GM12878 (cell line): ENCODE data around the gene CTDP1. TPM values are rescaled to one million over a fixed set of nuclear protein-coding genes. Genes with fewer than 3 reads are reported as not detected.

Experiments used
- ATAC-seq: fragments of 200-7000 bp; cut with Tn5 transposase; 3 replicates; pipeline ENCODE4 v1.9.1; 2020; ENCODE audit warnings: mild to moderate bottlenecking, moderate library complexity
- BruUV-seq: library from RNA; stranded (reverse); fragments of 400-500 nt; replicated peaks from 2 replicates; lab custom pipeline; 2021; lab: Mats Ljungman, UMichigan
- CTCF ChIA-PET: fragments of 300-600 bp; sonication (Branson Sonifier 250); formaldehyde crosslinking; extraction: SDS; loops from one replicate; lab custom pipeline; 2021; ENCODE audit warnings: inconsistent platforms; lab: Yijun Ruan, JAX
- POLR2A ChIA-PET: fragments of 350-600 bp; formaldehyde crosslinking; extraction: SDS; loops from one replicate; lab custom pipeline; 2021; ENCODE audit warnings: inconsistent platforms; lab: Charles Lee
- RAD21 ChIA-PET: fragments of 300-600 bp; sonication (Branson Sonifier 250); formaldehyde crosslinking; loops from one replicate; lab custom pipeline; 2023; ENCODE audit warnings: antibody characterized with exemption; ENCODE audit not compliant: unreplicated experiment; lab: Charles Lee
- SMC1A ChIA-PET: fragments of 300-600 bp; sonication (Branson Sonifier 250); formaldehyde crosslinking; loops from one replicate; lab custom pipeline; 2023; ENCODE audit not compliant: unreplicated experiment, uncharacterized antibody; lab: Charles Lee
- DNase-seq: peaks from one replicate; pipeline ENCODE4 v3.0.0-alpha.2; 2011; ENCODE audit warnings: low read depth, low spot score
- FAIRE-seq: peaks from 3 replicates; lab custom pipeline; 2011; peaks lifted over from hg19 to GRCh38; lab: Jason Lieb, UNC
- H2AFZ ChIP-seq: 2 replicates; pipeline ENCODE4 v1.6.0; 2011; ENCODE audit warnings: low read depth, low read length, control low read depth; ENCODE audit not compliant: control insufficient read depth
- H3K27ac ChIP-seq: 2 replicates; pipeline ENCODE4 v1.5.1; 2011; ENCODE audit warnings: control low read depth; ENCODE audit not compliant: control insufficient read depth, insufficient read depth
- H3K27me3 ChIP-seq, 2 experiments: replicated peaks in 1 of 2; 2 replicates each; pipeline versions ENCODE4 v1.6.0 to v1.6.1; 2011; ENCODE audit warnings: low read length in 1 of 2; ENCODE audit not compliant: control insufficient read depth in 2 of 2, insufficient read depth in 2 of 2
- H3K36me3 ChIP-seq, 2 experiments: 2 replicates each; pipeline ENCODE4 v1.5.1; 2011; ENCODE audit warnings: low read length in 1 of 2; ENCODE audit not compliant: control insufficient read depth in 2 of 2, insufficient read depth in 2 of 2
- H3K4me1 ChIP-seq: 2 replicates; pipeline ENCODE4 v1.6.1; 2011; ENCODE audit warnings: mild to moderate bottlenecking, low read length, moderate library complexity, mixed read lengths; ENCODE audit not compliant: control insufficient read depth, insufficient read depth
- H3K4me2 ChIP-seq: 2 replicates; pipeline ENCODE4 v1.6.0; 2011; ENCODE audit warnings: control low read depth; ENCODE audit not compliant: control insufficient read depth, insufficient read depth
- H3K4me3 ChIP-seq: fragments of 200-600 bp; sonication (generic); 2 replicates; pipeline ENCODE4 v1.5.1; 2016
- H3K79me2 ChIP-seq: 2 replicates; pipeline ENCODE4 v1.6.0; 2011; ENCODE audit warnings: low read length; ENCODE audit not compliant: control insufficient read depth, insufficient read depth
- H3K9ac ChIP-seq: 2 replicates; pipeline ENCODE4 v1.8.0; 2011; ENCODE audit warnings: low read length, control low read depth, mixed read lengths; ENCODE audit not compliant: control insufficient read depth, insufficient read depth
- H3K9me3 ChIP-seq: replicated peaks from 3 replicates; pipeline ENCODE4 v1.5.1; 2011; ENCODE audit warnings: mild to moderate bottlenecking, low read length; ENCODE audit not compliant: control insufficient read depth, insufficient read depth
- H4K20me1 ChIP-seq: 2 replicates; pipeline ENCODE4 v1.6.0; 2011; ENCODE audit not compliant: control insufficient read depth, insufficient read depth
- BRCA1 ChIP-seq: IDR thresholded peaks from 2 replicates; pipeline ENCODE4 v1.6.1; 2011; ENCODE audit warnings: low read depth, low read length, improper control_type of control experiment
- CBX5 ChIP-seq: sonication (generic); IDR thresholded peaks from 2 replicates; pipeline ENCODE4 v1.6.1; 2016; ENCODE audit warnings: low read depth, moderate library complexity, mild to moderate bottlenecking, inconsistent platforms
- CHD4 ChIP-seq: fragments of 200-600 bp; sonication (generic); IDR thresholded peaks from 2 replicates; pipeline ENCODE4 v1.6.1; 2016; ENCODE audit warnings: mild to moderate bottlenecking
- EZH2 ChIP-seq: IDR thresholded peaks from 2 replicates; pipeline ENCODE4 v1.6.1; 2012; ENCODE audit warnings: low read depth, mild to moderate bottlenecking, control low read depth, inconsistent platforms, low read length, borderline replicate concordance; ENCODE audit not compliant: control insufficient read depth
- HDAC2 ChIP-seq: fragments of 200-600 bp; sonication (generic); IDR thresholded peaks from 2 replicates; pipeline ENCODE4 v1.6.1; 2017
- HDAC6 ChIP-seq: fragments of 200-600 bp; sonication (generic); IDR thresholded peaks from one replicate; pipeline ENCODE4 v1.8.0; 2017; ENCODE audit warnings: antibody characterized with exemption; ENCODE audit not compliant: unreplicated experiment
- SIX5 ChIP-seq: IDR thresholded peaks from 2 replicates; pipeline ENCODE4 v1.6.1; 2011; ENCODE audit warnings: mild to moderate bottlenecking, low read depth, low read length, moderate library complexity; ENCODE audit not compliant: severe bottlenecking
- SMAD5 ChIP-seq: IDR thresholded peaks from 2 replicates; pipeline ENCODE4 v1.6.1; 2016; ENCODE audit warnings: antibody characterized with exemption, low read depth
- SMARCA5 ChIP-seq: fragments of 450-650 bp; IDR thresholded peaks from 2 replicates; pipeline ENCODE4 v1.6.1; 2017; ENCODE audit warnings: mild to moderate bottlenecking
- TCF12 ChIP-seq: IDR thresholded peaks from 2 replicates; pipeline ENCODE4 v1.6.1; 2011; ENCODE audit warnings: low read depth, mild to moderate bottlenecking, low read length
- WGBS: methylation state at CpG from one replicate; pipeline ENCODE4 v1.1.6; 2016; ENCODE audit warnings: low lambda C conversion rate; ENCODE audit not compliant: insufficient replicate concordance, insufficient coverage; ENCODE audit errors: missing lambda C conversion rate; 5-methylcytosine and 5-hydroxymethylcytosine counted together
- in situ Hi-C: fragments of 300-500 bp; cut with MboI; formaldehyde crosslinking; loops from 9 replicates; pipeline ENCODE4 v1.14.3; 2018; ENCODE audit warnings: mixed read lengths
- intact Hi-C: fragments of 100-400 bp; cut with micrococcal nuclease; formaldehyde crosslinking; loops from one replicate; pipeline ENCODE4 v1.14.2; 2022; ENCODE audit not compliant: unreplicated experiment
- polyA plus RNA-seq, 11 experiments: library from polyadenylated mRNA; depleted of rRNA in 4 of 11; unstranded in 6 of 11; stranded (reverse) in 5 of 11; fragments of >200 nt; fragmentation: Nextera tagmentation in 4 of 11; fragmentation: Illumina TruSeq in 1 of 11; extraction: Ambion mirVana in 4 of 11; extraction: Trizol in 1 of 11; gene quantifications; 1 replicate in 1 of 11; 2 replicates in 10 of 11; pipeline versions ENCODE4 v1.2.1 to v1.2.3, GENCODE V29; 2011 to 2016; ENCODE audit warnings: inconsistent platforms in 2 of 11, missing spikeins in 2 of 11, low read depth in 1 of 11
- total RNA-seq, 4 experiments: library from RNA; depleted of rRNA in 3 of 4; stranded (reverse); fragments of >200 nt in 3 of 4; fragmentation: Illumina TruSeq in 1 of 4; extraction: Trizol in 1 of 4; gene quantifications; 2 replicates each; pipeline versions ENCODE4 v1.2.1 to v1.2.3, GENCODE V29; 2013 to 2021
- TF ChIP-seq, protein P1 (sequence below): fragments of 450-650 bp; IDR thresholded peaks from 2 replicates; pipeline ENCODE4 v1.6.1; 2017; ENCODE audit warnings: borderline replicate concordance
- TF ChIP-seq, protein P2 (sequence below): fragments of 450-650 bp; IDR thresholded peaks from 2 replicates; pipeline ENCODE4 v1.6.1; 2017; ENCODE audit warnings: mild to moderate bottlenecking, low read depth, inconsistent platforms; ENCODE audit not compliant: poor library complexity, severe bottlenecking

The CTDP1 gene
- total and polyA plus RNA-seq, 10 of the 15 experiments (the other 5 are each of a cell fraction or from before 2014, with no cell fraction given): 0.32 to 31.3 (median 8.8) TPM

DNA sequence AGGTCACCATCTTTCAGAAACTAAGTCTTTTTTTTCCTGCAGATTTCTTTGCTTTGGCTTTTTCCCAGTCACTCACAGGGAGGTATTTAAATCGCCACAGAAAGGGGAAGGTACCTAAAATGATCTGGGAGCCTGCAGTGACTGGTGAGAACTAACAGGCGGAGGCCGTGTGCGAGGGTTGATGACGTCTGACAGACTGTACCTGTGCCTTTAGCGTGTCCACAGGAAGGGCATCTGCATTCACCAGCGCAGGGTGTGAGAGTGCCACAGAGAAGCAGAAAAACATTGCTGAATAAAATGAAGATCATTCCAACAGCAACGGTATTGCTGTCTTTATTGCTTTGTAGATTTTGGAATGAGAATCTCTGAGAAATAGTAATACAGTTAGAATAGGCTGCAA lies 5.7 kb downstream of the CTDP1 start:
- FAIRE-seq (no peak), ATAC-seq (no peak), DNase-seq (no peak)
- SMC1A ChIA-PET: no interaction called here
- Histone ChIP-seq H3K36me3 (no peaks in the 10 kb centered on the region; a peak in 1 of 4 replicates), H3K27me3 (no peaks in the 10 kb centered on the region), H3K4me1 (peaks cover 23% of the 10 kb centered on the region), H3K9ac (no peak overlapping the region), H2AFZ (no peak overlapping the region), H4K20me1 (peaks cover 2% of the 10 kb centered on the region), H3K4me2 (no peak overlapping the region), H3K4me3 (no peak overlapping the region), H3K79me2 (peaks cover 56% of the 10 kb centered on the region), H3K9me3 (no peaks in the 10 kb centered on the region), H3K27ac (no peak overlapping the region)
- POLR2A ChIA-PET: no interaction called here
- 99% methylated on average over 8 of the region's 8 CpGs for WGBS
- intact Hi-C loops (loop anchor here (10.0 kb wide), 1 partner anchor 460 kb away; no protein-coding TSS in a partner anchor), in situ Hi-C loops (no loop called here)
- RAD21 ChIA-PET: no interaction called here
- CTCF ChIA-PET: no interaction called here
- BruUV-seq: no TSS peak
- TF ChIP-seq, protein P1, sequence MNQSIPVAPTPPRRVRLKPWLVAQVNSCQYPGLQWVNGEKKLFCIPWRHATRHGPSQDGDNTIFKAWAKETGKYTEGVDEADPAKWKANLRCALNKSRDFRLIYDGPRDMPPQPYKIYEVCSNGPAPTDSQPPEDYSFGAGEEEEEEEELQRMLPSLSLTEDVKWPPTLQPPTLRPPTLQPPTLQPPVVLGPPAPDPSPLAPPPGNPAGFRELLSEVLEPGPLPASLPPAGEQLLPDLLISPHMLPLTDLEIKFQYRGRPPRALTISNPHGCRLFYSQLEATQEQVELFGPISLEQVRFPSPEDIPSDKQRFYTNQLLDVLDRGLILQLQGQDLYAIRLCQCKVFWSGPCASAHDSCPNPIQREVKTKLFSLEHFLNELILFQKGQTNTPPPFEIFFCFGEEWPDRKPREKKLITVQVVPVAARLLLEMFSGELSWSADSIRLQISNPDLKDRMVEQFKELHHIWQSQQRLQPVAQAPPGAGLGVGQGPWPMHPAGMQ: no peak
- TF ChIP-seq TCF12 (no peak), SMAD5 (no peak), CHD4 (no peak), BRCA1 (no peak), HDAC6 (no peak), SMARCA5 (no peak), SIX5 (no peak), CBX5 (no peak), HDAC2 (no peak), EZH2 (no peak)
- TF ChIP-seq, protein P2, sequence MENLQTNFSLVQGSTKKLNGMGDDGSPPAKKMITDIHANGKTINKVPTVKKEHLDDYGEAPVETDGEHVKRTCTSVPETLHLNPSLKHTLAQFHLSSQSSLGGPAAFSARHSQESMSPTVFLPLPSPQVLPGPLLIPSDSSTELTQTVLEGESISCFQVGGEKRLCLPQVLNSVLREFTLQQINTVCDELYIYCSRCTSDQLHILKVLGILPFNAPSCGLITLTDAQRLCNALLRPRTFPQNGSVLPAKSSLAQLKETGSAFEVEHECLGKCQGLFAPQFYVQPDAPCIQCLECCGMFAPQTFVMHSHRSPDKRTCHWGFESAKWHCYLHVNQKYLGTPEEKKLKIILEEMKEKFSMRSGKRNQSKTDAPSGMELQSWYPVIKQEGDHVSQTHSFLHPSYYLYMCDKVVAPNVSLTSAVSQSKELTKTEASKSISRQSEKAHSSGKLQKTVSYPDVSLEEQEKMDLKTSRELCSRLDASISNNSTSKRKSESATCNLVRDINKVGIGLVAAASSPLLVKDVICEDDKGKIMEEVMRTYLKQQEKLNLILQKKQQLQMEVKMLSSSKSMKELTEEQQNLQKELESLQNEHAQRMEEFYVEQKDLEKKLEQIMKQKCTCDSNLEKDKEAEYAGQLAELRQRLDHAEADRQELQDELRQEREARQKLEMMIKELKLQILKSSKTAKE: no peak
